G401 (cell line): Measurements from ENCODE around the gene KLK15. TPM values are rescaled to one million over a fixed set of nuclear protein-coding genes. Genes with fewer than 3 reads are reported as not detected.
A peak's percentile ranks its signal among the peaks of the same experiment; 100 is the strongest.
"Not testable (repeated sequence)": the region's sequence is repeated elsewhere in the genome, so short reads cannot be mapped to it uniquely, and the experiment has no call there.

Experiments
- DNase-seq: peaks from one replicate; pipeline ENCODE4 v3.0.0-alpha.2; 2015; ENCODE audit warnings: low spot score
- in situ Hi-C: cut with HindIII; loops from 2 replicates; pipeline ENCODE4 v1.10.0; 2016; ENCODE audit warnings: low sequenced_read_pairs, mixed read lengths
- total RNA-seq: library from RNA; depleted of rRNA; stranded (reverse); fragments of >200 nt; shearing (Covaris generic); gene quantifications from 2 replicates; pipeline ENCODE4 v1.2.3, GENCODE V29; 2014

The KLK15 gene
- total RNA-seq, 1 experiment from 2014 or later, result not detected

DNA sequence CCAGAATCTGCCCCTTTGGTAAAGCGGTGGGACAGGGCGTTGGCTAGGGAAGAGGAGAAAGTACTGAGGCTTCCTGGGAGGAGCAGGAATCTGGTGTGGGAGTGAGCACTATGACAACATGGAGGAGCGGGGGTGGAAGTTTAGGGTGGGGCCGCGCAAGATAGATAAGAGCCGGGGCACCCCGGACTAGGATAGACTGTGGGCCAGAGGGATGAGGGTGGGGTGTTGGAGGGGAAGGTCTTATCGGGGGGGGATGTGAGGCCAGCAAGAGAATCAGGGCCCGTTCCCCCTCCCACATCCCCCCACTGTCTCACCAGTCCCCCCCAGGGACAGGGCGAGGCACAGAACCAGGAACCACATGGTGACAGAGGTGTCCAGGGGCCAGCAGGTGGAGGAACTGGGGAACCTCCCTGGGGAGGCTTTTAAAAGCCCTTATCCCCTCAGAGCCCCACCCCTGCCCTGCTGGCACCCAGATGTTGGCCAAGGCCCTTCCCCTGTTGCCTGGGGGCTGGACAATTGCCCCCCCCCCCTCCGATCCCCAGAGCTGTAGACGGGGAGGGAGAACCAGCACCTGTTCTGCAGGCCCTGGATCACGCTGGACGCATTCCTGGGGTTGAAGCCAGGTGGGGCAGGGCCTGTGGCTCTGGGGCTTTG is 9.9 kb downstream of the KLK15 start, which contains the start of gene KLK1:
Gene KLK1, minus strand, starts transcription at position 399 of the 654 bp plus-strand sequence. Its CDS starts 39 bp downstream, at position 360.
- in situ Hi-C loops, result no loop called here
- DNase-seq, result no peak

DNA sequence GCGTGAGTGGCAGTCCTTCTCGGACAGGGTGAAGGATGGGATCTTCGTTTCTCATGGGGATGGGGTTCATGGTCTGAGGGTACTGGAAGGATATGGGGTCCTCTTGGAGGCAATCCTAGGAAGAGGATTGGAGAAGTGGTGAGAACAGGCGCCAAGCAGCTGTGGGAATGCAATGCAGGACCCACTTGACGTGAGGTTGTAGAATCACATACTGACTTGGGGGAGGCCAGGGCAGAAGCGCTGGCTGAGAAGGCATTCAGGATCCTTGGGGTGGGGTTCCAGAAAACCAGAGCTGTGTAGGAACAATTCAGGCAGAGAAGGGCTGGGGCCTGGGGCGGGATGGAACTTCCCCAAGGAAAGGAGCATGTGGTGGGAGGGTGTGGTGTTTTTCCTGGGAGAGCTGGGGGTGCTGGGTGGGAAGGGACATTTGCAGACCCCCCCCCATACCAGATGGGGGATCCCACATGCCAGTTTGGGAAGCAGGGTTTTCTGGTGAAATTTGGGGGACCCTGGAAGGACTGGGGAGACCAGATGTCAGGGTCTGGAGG is 10.6 kb downstream of the KLK15 start:
- no peak for DNase-seq
- in situ Hi-C loops, result no loop called here

DNA sequence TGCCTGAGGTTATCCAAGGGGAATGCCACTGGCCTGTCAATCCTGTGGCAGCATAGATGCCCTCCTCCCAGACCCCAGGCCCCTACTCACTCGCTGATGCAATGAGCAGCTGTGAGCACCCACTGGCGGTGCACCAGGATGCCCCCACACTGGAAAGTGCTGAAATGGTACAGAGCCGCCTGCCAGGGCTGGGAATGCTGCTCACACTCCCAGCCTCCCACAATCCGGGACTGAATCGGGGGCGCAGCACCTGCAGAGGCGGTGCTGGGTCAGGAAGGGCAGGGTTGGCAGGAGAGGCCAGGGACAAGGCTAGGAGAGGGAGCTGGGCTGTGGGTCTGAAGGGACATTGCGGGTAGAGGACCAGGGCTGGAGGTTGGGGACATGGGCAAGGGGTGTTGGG is 11.8 kb downstream of the KLK15 start:
- DNase-seq, result no peak
- in situ Hi-C loops, result no loop called here

DNA sequence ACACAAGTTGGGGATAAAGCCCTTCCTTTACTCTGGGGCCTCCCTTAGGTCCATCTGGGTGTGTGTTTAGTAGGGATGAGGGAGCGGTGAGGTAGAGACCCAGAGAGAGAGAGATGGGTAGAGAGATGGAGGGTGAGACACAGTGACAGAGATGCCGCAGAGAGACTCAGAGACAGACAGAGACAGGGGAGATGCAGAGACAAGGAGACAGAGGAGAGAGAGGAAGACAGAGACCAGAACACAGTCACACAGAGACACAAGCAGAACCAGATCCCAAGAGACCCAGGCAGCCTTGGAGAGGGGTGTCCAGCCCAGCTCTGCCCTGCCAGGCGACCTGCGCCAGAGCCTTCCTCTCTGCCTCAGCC is 12.1 kb downstream of the KLK15 start:
- DNase-seq, result no peak
- in situ Hi-C loops, result no loop called here

DNA sequence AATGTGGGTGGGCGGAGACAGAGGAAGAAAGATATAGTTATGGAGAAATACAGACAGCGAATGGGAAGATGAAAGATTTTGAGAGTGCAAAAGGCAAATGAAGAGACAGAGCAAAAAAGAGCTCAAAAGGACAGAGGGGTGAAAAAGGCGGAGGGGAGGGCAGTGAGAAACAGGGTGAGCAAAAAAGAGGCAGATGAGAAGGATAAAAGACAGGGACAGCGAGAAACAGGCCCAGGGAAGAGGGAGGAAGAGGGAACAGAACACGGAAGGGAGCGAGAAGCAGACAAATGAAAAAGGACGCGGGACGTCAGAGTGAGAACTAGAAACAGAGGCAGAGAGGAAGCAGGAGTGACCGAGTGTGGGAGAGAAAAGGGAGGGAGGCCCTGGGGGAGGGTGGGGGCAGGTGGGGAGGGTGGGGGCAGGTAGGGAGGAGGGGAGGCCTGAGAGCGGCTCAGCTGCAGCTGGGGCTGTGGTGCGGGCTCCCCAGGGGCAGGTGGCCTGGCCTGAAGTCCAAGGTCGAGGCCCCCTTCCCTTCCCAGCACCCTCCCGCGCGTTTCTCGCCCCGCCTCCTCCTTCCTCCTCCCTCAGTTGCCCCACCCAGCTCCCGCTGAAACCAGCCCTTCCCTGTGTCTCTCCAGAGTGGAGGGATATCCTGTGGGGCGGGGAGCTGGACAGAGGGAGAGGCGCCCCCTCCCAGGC is 12.7 kb downstream of the KLK15 start:
- in situ Hi-C loops, result no loop called here
- DNase-seq, result no peak

DNA sequence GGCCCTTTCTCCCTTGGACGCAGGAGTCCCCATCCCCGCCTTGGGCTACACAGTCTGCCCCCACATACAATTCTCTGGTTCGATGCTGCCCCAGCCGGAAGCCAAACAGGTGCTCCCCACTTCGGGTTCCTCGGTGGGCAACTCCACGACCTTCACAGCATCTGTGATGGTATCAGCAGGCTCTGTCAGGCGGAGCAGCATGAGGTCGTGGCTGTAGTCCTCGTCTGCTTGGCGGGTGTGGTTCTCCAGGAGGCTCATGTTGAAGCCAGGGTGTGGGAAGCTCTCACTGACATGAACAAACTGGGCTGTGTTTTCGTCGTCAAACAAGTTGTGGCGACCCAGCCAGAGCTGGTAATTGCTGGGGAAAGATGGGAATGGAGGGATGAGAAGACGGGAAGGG is 13.3 kb downstream of the KLK15 start:
- in situ Hi-C loops, result no loop called here
- no peak for DNase-seq

DNA sequence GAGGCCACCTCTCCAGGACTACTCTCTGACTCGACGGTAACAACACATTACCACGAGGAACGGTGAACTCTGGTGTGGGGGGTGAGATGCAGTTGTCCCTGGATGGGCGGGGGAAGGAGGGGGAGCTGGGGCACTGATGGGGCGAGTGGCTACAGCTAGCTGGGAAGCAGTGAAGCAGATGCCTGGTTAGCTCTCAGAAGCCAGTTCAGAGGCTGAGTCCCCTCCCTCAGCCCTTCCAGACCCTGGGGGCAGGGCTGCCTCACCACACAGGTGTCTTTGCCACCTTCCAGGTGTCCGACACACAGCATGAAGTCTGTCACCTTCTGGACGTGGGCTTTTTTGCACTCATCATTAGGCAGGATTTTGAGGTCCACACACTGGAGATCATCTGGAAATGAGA is 13.7 kb downstream of the KLK15 start:
- in situ Hi-C loops, result no loop called here

DNA sequence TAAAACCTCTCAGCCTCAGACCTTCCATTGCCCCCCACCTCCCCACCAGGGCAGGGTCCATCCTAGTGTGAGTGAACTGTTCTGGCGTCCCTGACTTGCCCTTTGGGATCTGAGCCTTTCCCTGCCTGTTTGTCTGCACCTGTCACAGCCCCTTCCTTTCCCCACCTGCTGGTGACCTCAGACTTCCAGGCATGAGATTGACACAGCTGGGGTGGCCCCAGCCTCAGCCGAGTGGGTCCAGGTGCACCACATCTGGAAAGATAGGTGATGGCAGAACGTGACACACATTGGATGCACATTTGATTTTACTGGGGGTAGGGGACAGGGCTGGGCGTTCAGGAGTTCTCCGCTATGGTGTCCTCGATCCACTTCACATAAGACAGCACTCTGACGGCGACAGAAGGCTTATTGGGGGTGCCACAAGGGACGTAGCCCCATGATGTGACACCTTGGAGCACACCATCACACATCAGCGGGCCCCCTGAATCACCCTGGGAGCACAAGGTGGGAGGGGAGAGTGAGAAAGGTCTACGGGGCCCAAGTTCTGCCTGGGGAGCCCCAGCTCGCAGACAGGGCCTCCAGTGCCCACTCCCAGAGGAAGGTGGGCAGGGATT is 14.4 kb downstream of the KLK15 start:
- no peak for DNase-seq
- in situ Hi-C loops, result no loop called here

More for the DNA sequence above, 13.7 kb downstream of the KLK15 start:
- no peak for DNase-seq

DNA sequence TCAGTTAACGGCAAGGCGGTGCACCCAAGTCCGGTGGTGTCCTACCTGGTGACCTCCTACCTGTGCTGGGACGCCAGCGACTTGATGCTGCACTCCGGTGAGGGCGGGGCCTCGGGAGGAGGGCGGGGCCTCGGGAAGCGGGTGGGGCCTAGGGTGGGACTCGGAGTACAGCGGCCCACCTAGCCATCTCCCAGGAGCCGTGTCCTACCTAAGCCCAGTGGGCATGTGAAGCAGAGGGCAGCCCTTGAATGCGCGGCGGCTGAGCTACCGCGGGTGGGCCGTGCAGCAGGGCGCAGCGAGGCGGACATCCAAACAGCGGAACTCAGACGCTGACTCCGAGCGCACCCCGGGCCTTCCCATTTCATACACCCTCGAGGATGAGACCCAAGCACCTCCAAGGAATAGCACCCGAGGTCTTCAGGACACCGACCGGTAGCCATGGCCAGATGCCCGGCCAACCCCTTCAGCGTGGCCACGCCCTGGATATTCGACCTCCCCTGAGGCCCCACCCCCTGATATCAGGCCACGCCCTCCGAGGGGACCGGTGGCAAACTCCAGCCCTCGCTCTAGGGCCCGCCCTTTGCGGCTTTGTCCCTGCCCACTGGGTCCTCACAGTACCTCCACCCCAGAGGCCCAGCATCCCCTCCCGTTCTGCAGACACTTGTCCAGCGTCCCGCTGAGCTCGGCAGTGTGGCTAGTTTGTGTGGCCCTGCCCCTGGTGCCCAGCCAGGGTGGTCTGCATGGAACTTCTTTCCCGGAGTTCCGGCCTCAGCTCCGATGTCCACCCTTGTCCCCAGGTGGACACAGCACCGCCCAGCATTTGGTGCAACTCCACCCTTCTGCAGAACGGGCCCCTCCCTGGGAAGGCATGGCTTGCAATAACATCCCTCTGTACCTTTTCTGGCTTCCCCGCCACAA is 15.2 kb downstream of the KLK15 start:
- no peak for DNase-seq
- in situ Hi-C loops, result no loop called here

DNA sequence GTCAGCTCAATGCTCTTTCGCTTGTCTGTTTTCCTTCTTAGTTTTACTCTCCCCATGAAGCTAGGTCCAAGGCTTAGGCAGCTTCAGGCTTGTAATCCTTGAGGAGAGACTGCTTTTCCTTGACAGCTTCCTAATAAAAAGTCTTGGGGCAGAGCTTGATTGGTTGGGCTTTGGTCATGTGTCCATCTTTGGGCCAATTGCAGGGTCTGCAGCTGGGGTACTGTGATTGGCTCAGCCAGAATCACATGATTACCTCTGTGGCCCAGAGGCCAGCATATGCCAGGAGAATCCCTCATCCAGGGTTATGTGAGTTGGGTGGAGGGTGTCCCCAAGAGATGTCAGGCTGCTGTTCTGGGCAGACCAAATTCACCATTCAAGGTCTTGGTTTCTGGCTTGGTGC is 17.9 kb downstream of the KLK15 start:
- DNase-seq, result no peak
- in situ Hi-C loops, result no loop called here

DNA sequence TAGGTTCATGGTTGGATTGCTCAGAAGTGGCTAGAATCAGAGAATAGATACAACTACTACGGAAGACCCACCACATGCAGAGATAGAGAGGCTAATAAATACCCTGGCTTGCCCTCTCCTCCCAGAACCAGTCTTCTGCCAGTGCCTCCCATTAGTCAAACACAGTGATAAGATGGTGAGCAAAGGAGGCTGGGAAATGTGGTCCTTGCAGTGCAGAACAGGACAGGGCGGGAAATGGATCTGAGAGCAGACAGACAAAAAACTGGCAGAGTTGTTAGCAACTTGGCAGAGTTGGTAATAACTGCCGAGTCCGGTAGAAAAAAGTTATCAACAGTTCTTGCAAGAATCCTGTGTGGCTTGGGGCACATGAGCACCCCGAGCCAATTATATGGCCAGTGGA is 18.5 kb downstream of the KLK15 start:
- in situ Hi-C loops, result no loop called here
- no peak for DNase-seq

DNA sequence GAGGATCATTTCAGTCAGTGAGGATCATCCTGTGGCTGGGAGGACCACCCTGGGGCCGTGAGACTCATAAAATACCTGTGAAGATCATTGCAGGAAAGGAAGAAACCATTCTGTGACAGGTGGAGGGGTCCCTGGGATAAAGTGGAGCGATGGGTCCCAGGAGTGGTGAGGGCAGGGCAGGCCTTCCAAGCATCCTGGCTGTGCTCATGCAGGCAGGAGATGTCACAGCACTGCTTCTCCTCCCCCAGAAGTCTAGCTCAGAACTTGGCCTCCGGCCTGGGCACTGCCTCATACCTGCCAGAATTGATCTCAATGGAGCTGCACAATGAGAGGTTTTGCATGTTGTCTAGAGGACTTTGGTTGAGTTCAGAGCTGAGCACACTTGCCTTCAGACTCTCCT is 20.9 kb downstream of the KLK15 start:
- no peak for DNase-seq
- in situ Hi-C loops, result no loop called here

DNA sequence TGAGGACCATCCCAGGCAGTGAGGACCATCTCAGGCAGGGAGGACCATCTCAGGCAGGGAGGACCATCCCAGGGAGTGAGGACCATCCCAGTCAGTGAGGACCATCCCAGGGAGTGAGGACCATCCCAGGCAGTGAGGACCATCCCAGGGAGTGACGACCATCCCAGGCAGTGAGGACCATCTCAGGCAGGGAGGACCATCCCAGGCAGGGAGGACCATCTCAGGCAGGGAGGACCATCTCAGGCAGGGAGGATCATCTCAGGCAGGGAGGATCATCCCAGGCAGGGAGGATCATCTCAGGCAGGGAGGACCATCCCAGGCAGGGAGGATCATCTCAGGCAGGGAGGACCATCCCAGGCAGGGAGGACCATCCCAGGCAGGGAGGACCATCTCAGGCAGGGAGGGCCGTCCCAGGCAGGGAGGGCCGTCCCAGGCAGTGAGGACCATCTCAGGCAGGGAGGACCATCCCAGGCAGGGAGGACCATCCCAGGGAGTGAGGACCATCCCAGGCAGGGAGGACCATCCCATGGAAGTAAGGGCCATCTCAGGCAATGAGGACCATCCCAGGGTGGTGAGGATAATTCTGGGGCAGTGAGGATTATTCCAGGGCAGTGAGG is 21.6 kb downstream of the KLK15 start:
- DNase-seq, in situ Hi-C loops: not testable (repeated sequence)

DNA sequence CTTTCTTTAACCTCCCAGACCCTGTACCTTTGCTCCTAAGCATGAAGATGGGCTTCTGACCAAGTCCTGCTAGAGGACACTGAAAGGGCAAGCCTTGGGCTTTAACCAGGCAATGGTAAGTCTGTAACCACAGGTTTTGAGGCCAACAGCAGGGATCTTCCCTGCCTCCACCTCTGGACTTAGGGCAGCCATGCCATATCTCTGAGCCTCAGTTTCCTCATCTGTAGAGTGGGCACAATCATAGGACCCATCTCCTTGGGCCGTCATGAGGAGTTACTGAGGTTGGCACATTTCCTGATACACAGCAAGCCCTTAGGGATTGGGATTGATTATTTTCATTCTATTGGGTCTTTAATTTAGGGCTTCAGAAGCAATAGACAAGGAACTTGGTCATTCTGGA is 24.5 kb downstream of the KLK15 start:
- in situ Hi-C loops, result no loop called here
- no peak for DNase-seq

DNA sequence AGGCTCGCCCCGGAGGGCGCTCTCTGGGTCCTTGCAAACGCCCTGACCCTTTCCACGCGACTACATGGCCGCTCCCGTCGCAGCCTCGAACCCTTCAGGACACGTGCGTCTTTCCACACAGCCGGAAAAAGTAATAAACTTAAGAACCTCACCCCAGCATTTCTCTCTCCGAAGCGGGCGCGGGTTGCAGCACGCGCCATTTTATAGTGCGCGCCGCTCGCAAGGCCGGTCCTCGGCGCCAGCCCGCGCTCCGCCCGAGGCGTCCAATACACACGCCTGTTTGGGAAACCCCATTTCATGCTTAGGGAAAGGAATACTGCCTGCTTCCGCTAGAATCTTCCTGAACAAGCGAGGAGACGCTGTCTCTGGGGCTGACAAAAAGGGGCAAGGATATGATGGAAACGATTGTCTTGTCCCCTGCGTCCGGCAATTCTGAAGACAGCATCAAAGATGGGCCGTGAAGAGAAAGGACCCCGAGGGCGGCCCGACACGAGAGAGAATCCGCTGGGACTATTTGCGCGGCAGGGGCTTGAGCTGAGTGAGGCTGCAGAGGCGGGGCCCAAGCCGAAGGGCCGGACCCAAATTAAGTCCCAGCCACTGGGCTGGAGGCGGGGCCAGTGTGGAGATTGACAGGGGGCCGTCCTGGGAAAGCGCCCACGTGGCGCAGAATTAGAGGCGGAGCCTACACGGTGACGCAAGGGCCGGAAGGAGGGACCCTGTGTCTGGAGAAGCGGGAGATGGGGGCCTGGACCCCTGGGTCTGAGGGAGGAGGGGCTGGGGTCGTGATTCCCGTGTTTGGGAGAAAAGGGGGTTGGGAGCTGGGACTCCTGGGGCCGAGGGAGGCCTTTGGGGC is 28.7 kb downstream of the KLK15 start:
- in situ Hi-C loops, result no loop called here
- DNase-seq, result peak; percentile 99

DNA sequence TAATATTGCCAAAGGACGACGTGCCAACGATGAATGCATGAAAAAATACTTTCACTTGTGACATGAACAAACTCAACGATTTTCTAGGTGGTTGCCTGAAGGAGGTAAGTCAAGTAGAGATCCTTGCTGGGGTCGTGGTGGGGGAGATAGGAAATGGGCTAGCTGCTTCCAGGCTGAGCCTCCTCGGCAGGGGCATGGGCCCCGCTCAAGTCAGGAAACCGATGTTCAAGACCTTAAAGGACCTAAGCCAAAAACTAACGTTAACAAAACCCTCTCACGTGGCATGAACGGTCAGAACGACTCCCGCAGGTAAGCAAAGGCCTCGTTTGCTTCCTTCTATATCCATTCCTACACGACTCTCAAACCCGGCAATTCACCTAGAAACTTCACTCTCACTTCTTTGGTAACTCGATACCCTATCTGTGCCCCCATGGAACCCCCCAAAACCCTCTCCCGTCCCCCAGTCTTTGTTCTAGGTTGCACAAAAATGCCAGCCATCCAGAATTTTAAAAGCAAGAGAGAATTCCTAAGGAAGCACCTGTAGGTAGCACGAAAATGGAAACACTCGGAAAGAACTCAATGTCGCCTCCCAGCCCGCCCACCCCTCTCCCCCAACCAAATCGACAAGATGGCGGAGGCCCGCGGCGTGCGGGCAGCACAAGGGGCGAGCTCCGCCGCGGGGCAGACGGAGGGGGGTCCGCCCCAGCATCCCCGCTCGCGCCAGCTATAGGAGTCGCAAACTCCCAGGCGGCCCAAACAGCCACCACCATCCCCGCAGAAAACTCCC is 29.5 kb downstream of the KLK15 start:
- in situ Hi-C loops, result no loop called here
- no peak for DNase-seq

DNA sequence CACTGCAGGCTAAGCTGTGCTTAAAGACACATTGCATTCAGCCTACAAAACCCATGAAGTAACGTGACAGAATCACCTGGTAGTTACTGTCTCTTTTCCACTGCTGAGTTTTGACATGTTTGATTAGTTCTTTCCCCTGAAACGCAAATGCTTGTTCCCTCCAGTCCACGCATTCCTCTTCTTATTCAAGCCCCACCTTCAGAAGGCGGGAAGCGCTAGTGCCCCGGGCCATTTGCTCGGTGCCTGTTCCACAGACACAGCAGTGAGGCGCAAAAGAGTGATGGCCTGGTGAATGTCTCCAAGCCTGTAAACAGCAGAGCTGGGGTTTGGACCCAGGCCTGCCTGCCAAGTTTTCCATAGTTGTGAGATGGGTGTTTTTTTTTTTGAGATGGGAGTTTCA is 32.3 kb downstream of the KLK15 start:
- DNase-seq, result no peak
- in situ Hi-C loops, result no loop called here

DNA sequence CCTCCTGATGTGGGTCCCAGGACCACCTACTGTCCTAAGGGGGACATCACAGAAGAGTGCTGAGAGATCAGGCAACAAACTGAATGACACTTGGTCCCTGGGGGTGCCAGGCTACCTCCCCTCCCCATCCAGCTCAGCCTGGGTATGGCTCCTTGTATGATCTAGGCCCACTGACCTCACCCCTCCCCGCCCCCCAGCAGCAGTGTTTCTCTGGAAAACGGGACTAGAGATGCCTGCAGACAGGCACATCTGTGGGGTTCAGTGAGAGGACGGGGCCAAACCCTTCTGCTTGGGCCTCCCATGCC is 33.9 kb downstream of the KLK15 start:
- DNase-seq, result no peak
- in situ Hi-C loops, result no loop called here
